GM12872 (cell line): ENCODE measurements around the gene SPATA31D1.

Source experiments
- TF ChIP-seq, protein P1 (sequence below): IDR thresholded peaks from 3 replicates; pipeline ENCODE4 v1.5.1; 2011; ENCODE audit warnings: low read depth, mild to moderate bottlenecking, low read length, moderate library complexity; ENCODE audit not compliant: insufficient read depth

The SPATA31D1 gene

GRCh38 chr9:81971727-81972126, 16.8 kb upstream of the SPATA31D1 start:
- TF ChIP-seq, protein P1, sequence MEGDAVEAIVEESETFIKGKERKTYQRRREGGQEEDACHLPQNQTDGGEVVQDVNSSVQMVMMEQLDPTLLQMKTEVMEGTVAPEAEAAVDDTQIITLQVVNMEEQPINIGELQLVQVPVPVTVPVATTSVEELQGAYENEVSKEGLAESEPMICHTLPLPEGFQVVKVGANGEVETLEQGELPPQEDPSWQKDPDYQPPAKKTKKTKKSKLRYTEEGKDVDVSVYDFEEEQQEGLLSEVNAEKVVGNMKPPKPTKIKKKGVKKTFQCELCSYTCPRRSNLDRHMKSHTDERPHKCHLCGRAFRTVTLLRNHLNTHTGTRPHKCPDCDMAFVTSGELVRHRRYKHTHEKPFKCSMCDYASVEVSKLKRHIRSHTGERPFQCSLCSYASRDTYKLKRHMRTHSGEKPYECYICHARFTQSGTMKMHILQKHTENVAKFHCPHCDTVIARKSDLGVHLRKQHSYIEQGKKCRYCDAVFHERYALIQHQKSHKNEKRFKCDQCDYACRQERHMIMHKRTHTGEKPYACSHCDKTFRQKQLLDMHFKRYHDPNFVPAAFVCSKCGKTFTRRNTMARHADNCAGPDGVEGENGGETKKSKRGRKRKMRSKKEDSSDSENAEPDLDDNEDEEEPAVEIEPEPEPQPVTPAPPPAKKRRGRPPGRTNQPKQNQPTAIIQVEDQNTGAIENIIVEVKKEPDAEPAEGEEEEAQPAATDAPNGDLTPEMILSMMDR = no peak

GRCh38 chr9:81974764-81975163, 13.8 kb upstream of the SPATA31D1 start:
- TF ChIP-seq, protein P1 = no peak

- TF ChIP-seq, protein P1 = no peak
Observed at GRCh38 chr9:81976351-81976750, 12.2 kb upstream of the SPATA31D1 start.

- TF ChIP-seq, protein P1 = no peak
Observed at GRCh38 chr9:81979196-81979595, 9.4 kb upstream of the SPATA31D1 start.

- TF ChIP-seq, protein P1 = no peak
Observed at GRCh38 chr9:81980568-81980967, 8.0 kb upstream of the SPATA31D1 start.

- TF ChIP-seq, protein P1 = no peak
Observed at GRCh38 chr9:81981883-81982282, 6.7 kb upstream of the SPATA31D1 start.

DNA sequence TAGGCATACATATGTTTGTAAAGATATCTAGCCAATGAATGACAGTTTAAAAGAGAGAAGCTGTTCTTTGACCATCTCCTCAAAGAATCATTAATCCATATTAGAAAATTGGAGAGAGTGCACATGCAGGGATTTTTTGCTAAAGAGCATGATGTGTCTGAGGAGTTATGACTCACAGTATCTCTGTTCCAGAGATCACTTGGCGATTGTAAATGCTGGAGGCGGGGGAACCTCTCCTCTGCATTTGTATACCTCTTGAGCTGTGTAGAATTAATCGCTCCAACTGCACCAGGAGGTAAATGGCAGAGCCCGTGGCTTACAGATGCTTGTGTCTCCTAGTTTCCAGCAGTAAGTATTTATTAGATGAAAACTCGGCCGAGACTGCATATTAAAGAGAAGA, 3.6 kb upstream of the SPATA31D1 start:
- TF ChIP-seq, protein P1 = no peak

DNA sequence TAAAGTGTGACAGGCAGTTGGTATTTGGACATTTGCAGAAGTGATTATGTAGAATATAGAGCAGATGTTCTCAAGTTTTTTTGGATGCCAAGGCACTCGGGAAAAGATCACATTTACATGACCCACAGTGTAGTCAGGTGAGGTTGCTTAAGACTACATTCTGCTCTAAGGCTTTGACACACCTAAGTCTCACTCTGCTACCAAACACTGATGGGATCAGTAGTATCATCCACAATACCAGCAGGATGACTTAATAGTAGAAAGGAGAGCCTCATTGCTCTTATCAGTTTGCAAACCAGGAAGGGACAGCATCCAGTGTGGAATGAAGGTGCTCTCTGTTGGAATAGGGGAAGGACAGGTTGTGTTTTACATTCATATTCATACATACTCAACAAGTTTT, 2.5 kb upstream of the SPATA31D1 start:
- TF ChIP-seq, protein P1 = no peak
